HG03108 (cell line): ENCODE measurements around the gene FICD.
"Not testable (repeated sequence)": the region's sequence is repeated elsewhere in the genome, so short reads cannot be mapped to it uniquely, and the experiment has no call there.

Experiments
- ATAC-seq: cut with Tn5 transposase; IDR thresholded peaks from one replicate; pipeline ENCODE4 v1.9.1; 2021; ENCODE audit warnings: moderate library complexity; ENCODE audit not compliant: unreplicated experiment

The FICD gene

DNA sequence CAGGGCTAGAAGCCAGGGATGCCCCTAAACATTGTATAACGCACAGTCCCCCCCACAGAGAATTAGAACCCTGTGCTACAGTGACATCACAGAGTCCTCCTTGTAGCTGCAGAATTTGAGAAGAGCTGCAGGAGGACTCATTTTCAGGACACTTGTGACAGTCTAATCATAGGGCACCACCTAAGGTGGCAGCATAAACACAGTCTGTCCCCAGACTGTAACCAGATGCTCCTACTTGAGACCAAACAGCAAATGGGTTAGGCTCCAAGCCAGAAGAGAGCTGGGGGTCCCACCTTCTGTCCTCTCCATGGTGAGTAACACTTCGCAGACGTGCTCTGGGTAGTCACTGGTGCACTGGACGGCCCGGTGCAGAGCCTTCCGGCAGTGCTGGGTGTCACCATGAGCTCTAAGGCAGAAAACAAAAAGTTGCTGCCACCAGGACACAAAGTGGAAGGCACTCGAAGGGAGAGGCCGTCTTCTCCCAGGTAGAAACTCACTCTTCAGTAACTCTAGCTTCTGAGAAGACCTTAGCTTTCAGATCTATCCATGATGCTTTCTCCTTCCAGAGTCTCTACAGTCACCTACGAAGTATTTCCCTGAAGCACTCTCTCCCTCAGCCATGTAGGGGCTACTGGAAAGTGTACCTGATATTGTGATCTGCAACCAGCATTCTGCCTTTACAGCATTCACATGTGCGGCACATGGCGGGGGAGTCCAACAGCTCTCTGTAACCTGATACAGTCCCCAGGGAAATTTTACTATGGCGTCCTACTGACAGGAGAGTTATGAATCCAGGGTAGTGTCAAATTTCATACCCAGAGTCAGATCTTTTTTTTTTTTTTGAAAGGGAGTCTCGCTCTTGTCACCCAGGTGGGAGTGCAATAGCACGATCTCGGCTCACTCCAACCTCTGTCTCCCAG lies 17.1 kb downstream of the FICD start:
- no peak for ATAC-seq

DNA sequence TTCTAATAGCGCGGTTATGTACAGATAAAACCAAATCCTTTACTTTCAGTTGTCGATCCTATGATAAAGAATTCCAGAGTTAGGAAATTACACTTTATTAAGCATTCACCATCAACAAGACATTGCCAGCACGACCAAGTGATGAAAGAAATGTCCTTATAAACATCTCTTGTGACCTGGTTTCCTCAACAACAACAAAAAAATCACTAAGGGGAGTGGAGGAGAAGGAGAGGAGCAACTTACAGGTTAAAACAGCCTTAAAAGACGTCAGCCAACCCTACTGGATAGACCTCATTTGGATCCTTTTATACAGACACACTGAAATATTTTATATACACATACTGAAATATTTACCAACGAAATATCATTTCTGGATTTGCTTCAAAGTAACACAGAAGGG lies 23.1 kb downstream of the FICD start:
- no peak for ATAC-seq

DNA sequence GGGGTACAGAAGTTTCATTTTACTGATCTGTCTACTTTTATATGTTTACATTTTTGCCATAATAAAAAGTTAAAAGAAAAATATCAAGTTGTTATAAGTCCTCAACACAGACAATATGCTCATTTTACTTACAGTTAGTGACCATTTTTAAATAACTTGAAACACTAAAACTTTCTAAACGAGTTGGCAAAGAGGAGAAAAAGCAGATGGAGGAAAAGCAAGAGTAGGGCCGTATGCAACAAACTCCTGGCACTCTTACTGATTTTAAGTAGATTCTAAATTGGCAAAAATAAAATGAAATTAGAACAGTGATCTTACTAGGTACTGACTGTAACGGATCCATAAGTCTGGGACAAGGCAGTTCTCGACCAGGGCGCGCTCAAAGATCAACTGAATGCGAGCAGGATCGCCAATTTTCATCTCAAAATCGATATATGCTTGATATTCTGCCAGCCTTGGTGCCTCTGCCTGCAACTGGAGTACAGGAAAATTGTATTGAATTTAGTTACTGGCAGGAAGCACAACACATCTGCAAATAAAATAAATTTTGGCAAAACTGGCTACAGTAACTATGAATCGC lies 23.6 kb downstream of the FICD start:
- ATAC-seq, result no peak

DNA sequence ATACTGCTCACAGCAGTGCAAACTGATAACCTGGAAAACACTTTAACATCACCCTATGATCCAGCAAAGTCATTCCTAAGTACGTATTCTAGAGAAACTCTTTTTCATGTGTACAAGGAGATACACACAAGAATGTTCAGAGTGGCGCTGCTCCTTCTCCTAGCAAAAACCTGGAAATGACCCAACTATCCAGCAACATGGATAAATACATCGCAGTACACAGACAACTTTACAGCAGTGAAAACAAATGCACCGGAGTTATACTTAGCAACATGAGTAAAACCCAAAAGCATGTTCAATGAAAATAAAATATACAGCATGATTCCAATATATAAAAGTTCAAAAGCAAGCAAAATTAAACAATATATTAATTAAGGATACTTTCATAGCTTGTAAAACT lies 27.2 kb downstream of the FICD start:
- ATAC-seq, result no peak

DNA sequence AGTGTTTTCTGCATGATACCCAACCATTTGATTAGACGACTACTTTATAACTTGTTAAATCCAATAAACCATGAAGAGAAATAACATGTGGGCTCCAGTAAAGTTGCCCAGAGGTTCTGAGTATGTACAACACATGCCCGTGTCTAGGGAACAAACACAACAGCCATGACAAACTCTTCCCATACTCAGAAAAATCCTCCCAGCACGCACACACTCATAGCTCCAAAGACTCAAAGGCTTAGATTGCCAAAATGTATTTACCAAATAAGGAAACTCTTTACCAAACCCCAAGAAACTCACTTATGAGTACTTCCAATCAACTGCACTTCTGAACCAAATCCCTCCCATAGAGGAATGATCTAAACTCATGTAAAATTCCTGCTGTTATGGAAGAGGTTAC lies 28.6 kb downstream of the FICD start:
- no peak for ATAC-seq

DNA sequence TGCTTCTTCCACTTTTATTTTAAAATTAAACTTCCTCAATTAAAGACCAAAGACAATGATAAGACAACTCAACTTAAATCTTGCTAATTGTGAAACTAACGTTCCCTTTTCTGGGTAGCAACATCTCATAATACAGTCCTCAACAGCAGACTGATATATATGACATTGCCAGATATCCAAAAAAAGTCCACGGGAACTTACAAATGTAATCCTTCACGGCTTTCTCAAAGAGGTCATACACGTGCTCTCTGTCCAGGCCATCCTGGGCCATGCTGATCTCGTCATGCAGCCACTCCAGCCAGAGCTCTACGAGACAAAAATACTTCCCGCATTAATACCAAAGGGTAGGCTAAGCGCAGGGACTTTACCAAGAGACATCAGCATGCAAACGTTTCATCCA lies 32.6 kb downstream of the FICD start:
- ATAC-seq, result no peak

DNA sequence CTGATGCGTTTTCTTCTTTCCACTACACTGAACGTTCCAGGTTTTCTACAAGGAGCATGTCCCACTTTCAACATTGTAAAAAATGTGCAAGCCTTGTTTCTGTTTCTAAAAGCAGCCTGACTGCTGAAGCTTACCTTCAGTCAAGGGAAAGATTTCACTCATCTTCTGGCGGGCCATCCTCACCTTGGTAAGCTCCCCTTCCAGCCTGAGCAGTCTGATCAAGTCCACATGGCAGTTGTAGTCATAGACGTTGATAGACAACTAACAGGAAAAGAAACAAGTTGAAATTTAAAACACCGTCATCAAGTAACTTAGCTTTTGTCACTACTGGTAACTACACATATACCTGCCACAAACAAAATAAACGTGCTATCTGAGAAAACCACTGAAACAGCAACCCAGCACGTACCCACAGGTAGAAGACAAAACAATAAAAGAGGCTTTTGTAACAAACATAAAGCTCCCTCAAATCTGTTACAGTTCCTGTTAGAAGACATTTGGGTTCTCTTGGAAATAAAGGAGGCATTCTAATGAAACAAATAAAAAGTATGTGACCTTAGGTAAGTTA lies 34.0 kb downstream of the FICD start:
- ATAC-seq, result no peak

DNA sequence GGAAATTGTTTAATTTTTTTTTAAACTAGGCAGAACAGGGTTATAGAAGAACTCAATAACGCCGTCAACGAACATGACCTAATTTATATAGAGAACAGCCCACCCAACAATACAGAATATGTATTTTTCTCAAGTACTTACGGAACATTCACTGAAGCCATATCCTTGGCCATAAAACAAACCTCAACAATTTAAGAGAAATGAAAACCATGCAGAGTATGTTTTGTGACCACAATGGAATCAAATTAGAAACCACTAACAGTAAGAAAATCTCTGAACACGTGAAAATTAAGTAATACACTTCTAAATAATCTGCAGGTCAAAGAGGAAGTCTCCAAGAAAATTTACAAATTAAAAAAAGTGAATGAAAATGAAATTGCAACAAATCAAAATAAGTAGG lies 36.5 kb downstream of the FICD start:
- no peak for ATAC-seq

DNA sequence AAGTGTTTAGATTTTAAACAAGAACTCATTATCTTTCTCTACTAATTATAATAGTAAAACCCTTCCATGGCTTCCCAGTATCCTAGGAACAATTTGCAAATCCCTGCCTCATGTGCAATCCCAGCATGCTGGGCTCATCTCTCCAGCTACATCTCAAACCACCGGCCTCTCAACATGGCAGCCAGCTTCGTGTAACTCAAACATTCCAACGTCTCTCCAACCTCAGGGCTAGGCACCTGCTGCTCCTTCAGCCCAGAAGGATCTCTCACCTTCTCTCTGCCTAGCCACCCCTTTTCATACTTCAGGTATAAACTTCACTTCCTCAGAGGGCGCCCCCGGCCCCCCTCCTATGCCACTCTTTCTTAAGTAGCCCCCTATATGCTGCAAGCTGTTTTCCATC lies 38.7 kb downstream of the FICD start:
- no peak for ATAC-seq

DNA sequence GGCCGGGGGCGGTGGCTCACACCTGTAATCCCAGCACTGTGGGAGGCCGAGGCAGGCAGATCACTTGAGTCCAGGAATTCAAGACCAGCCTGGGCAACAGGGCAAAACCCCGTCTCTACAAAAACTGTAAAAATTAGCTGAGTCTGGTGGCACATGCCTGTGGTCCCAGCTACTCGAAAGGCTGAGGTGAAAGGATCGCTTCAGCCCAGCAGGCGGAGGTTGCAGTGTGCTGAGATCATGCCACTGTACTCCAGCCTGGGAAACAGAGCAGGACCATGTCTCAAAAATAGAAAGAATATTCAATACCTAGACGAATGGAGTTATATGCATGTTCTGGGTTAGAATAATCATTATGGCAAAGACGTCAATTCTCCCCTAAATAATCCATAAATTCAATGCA lies 40.3 kb downstream of the FICD start:
- not testable (repeated sequence) for ATAC-seq

DNA sequence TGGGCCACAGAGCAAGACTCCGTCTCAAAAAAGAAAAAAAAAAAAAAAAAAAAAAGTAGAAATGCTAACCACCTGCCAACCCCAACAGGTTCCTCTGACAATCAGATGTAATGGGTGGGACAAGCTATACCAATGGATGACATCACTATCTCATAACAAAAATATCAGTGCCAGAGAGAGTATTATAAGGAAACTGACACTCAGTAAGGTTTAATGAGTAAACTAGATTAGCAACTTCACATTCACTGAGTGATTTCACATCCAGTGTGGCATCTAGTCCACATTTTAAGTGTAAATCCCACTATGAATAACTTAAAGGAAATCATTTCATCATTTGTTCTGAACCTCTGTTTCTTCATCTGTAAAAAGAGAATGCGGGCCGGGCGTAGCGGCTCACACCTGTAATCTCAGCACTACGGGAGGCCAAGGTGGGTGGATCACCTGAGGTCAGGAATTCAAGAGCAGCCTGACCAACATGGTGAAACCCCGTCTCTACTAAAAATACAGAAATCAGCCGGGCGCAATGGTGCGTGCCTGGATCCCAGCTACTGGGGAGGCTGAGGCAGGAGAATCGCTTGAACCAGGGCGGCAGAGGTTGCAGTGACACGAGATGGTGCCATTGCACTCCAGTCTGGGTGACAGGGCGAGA lies 44.1 kb downstream of the FICD start:
- no peak for ATAC-seq

DNA sequence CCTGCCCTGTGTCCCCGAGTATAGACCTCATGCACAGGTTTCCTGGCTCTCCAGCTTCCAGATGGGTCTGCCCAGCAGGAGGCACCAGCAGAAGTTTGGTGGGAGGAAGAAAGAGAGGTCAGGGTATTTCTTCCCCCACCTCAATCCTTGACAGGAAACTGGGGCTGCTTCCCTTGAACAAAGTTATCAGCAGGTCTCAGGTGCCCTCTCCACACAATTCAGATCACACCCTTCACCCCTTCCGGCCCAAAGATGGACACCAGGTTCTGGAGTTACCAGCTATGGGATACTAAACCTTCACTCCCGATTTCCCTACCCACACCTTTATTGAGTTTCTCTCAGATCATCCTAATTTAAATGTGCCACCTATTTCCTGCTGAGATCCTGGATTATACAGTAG lies 44.7 kb downstream of the FICD start:
- ATAC-seq, result no peak

DNA sequence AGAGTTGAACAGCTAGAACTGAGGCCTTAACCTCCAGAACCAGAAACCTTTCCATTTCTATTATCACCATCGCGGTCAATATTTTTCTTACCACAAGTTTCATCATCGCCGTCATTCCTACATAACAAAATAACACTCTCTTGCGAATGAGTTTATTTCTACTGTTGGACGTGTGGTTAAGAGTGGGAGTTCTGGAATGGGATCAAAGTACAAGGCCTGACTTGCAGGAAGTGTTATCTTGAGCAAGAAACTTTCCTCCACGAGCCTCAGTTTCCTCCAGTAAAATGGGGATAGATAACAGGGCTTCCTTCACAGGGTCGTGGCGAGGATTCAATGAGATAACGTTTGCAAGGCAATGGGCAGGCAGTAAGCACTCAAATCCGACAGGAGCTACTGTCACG lies 45.2 kb downstream of the FICD start:
- no peak for ATAC-seq

DNA sequence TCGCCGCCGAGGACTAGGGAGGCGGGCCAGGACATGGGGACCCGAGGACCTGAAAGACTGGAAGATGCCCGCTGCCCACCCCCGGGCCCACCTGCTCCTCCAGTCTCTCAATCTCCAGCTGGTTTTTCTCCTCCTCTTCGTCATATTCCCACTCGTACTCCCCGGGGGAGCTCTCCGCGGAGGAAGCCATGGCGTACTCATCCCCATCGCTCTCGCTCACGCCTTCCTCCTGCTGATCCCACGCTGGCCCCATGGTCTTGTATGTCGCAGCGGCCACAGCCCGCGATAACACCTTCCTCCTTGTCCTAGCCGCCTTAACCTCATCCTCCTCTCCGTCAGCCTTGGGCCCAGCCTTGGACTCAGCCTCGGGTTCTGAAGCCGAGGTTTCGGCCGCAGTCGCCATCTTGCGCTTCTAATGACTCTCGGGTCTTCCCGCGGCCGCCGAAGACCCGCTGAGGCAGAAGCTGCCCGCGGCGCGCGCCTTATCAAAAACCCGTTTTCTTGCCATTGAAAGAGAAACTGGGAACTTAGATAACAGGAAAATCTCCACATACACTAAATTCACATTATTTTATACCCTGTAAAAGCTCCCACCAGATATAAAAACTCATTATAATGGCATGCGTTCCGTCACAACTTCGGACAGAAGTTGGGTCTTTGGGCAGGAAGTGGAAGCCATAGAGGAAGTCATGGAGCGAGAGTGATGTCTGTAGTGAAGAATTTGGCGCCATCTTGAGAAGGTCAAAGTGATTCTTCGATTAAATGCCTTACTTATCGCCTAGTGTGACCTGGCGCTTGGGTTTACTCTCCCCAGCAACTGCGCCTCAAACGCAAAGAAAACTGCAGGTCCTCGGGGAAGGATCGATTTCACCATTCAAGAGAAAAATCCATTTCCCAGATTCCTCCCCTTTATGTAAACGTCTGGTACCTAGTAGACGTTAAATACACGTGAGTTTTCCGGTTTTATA lies 46.0 kb downstream of the FICD start, which contains the start of gene SART3:
SART3 (minus strand) TSS at position 422 of the 968 bp plus-strand sequence; CDS start at position 403, 19 bp downstream.
- peak; percentile 24 for ATAC-seq

DNA sequence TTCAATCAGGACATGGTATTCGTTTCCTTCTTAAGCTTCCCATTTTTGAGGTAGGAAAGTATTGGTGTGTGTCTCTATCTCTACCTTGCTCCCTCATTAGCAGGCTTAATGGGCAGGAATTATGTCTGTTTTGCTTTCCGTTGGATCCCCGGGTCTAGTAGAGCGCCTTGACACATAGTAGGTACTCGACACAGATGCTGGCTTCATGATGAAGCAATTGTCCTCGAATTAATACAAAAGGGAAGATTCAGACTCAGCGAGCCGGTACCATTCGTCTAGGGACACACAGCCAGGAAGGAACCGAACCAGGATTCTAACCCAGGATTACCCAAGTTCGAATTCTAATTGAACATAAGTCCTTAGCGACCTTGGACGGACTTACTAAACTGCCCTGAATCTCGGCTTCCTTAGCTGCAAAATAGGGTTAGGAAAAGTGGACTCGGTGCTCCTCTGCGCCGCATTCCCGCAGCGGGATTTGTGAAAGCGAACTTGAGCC lies 46.8 kb downstream of the FICD start:
- ATAC-seq, result no peak

DNA sequence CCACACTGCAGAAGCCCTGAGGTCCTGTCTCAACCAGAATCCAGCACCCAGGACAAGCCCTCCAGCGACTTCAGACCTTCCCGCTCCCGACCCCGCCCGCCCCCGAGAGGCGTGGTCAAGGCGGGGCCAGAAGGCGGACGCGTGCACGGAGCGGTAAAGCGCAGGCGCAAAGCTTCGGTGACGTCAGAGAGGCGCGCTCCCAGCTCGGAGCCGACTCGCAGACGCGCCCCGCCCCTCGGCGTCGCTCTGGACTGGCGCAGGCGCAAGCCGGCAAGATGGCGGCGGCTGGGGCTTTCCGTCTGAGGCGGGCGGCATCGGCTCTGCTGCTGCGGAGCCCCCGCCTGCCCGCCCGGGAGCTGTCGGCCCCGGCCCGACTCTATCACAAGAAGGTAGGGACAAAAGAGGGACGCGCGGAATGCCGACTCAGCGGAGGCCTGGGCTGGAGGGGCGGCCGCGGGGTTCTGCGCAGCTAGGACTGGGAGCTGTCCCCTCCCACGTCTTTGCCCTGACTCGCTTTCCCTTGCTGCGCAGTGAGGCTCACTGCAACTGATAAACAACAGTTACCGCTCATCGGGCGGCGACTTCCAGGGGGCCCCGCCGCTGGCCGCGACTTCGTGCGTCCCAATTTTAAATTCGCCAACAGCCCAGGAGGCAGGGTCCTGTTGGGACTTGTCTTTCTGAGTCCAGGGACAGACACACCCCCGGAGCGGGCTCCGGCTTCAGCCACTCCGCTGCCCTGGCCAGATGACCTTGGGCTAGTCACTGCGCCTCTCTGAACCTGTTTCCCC lies 47.5 kb downstream of the FICD start, which contains the start of gene ISCU:
ISCU (plus strand) TSS at position 249 of the 788 bp plus-strand sequence; CDS start at position 276, 27 bp downstream.
- ATAC-seq, result peak; percentile 51

DNA sequence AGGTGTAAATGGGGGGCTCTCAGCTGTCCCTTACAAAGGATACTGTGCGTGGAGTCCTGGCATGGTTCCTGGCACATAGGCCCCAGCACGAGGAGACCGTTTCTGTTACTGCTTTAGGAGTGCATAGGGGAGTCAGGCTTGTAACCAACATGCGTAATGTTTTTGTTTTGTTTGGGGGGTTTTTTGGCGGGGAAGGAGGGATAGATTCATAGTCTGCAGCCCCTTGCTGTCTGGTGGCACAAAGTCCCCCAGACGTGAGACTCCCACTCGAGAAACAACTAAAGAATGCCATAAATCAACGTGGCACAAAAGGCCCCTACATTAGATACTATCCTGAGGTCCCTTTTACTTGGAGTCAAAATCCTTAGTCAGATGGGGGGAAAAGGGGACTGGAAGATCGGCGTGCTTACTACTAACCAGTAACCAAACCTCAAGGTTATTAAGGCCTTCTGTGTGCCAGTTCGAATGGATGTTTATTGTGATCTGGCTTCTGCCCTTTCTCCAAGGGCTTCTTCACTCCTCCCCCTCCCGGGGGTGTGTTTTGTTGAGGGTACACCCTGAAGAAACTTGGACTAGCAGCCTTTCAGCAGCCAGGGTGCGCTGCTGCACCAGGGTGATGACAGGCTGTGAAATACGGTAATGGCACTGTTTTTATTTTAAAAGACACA lies 48.2 kb downstream of the FICD start:
- ATAC-seq, result peak; percentile 27

DNA sequence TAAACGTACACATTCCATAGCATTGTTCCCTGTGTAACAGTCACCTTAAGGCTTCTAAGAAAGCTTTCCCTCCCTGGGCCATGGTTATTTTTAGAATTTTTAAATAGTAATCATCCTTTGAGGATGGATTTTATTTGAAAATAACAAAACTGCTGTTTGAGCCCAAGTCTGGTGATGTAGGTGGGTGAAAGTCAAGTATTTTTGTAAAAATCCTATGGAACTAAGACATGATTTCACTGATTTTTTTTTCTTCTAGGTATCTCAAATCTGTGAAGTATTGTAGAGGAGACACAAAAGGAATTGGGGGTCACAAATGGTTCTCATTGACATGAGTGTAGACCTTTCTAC lies 48.7 kb downstream of the FICD start:
- ATAC-seq, result no peak

DNA sequence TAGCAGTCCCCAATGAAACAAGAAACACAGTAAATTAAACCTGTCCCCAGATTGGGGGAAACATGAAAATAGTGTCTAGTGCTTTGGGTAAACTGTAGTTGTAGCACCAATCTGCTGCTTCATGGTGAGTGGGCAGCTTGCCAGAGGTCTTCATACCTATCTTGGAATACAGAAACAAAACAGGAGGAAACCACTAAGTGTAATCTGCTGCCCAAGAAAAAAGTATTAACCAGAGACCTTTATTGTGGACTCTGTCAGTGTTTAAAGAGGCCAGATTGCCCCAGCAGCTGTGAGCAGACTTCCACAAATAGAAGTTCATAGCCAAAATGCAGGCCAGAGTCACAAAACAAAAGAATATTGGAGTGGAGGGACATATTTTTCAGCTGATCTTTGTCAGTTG lies 49.6 kb downstream of the FICD start:
- no peak for ATAC-seq
